Colon (tissue), 2 donors: ENCODE data around the gene MLN.

Source experiments
- FAIRE-seq: peaks from 2 replicates; lab custom pipeline; 2012; peaks lifted over from hg19 to GRCh38; lab: Jason Lieb, UNC
- donor health status: control.
- donor health status: control.

Gene MLN

DNA sequence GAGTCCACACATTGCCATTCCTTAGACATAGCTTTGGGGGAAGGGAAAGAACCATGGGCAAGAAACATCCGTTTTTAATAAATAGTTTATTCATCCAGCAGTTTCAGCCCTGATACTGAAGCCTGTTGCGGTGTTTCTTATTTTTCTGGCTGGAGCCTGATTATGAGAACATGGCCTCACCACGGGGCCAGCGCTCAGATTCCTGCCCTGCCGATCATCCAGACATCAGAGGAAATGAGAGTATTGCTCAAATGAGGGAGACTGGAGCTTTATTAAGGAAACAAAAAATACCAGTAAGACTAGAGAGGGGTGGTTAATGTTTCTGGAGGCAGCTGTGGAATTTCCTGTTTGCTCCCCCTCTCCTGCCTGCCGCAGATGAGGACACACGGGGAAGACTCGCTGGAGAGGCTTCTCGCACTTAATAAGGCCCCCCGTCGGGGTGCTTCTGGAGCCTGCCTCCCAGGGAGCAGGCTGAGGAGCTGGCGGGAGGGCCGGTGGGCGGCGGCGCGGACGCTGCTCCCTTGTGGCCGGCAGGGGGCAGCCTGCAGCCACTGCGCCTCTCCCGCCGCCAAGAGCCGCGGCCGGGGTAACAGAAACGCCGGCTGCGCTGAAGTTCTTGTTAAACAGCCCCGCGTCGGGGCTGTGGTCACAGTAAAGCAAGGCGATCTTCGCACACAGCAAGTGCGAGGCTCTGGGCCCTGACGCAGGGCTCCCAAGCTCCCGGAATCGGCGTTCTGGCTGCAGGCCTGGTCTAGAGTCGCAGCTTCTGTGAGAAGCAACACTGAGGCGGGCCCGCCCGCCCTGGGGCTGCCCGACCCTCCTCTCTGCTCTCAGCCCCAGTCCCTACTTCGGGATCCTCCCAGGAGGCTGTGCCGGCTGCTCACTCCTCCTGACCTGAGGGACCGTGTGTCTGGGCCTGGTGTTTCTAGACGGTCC is 32.4 kb downstream of the MLN start:
- no peak for FAIRE-seq

DNA sequence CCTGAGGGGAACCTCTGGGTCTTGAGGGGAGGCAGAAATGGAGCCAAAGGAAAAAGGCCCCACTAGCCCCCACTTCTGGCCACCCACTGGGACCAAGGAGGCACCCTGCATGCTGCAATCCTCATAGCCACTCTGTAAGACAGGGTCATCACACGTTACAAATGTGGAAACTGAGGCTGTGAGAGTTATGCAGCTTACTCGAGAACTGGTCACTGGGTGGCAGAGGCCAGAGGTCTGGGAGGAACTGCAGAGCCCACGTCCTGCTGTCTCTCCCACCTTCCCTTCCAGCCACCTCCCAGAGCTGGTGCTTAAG is 33.0 kb downstream of the MLN start:
- no peak for FAIRE-seq

DNA sequence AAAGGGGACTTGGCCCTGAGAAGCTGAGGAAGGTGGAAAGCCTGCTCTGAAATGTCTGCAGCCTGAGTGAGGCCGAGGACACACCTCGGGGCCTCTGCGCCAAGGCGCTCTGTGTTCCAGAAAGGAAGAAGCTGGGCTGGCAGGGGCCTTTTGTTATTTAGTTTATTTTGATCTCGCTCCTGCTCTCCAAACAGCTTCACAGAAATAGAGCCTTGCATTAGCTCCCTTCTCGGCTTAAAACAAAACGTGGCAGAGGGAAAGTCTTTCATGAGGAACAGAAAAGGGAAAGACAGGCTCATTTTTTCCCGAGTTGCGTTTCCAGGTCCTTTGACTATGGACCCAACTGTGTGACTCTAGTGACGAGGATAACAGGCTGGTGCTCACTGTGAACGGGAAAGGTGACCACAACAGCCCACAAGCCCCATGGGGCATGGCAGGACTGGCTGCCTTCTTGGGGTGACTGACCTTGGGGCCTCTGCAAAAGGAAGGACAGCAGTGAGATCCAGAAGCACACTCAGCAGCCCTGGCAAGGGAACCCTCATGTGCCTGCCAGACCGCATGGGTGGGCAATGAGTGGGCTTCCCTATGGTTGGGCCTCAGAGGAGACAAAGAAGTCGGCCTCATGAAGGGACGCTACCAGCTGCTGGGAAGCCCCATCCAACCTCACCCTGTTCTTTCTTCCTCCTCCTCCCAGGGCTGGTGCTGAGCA is 33.5 kb downstream of the MLN start:
- no peak for FAIRE-seq

DNA sequence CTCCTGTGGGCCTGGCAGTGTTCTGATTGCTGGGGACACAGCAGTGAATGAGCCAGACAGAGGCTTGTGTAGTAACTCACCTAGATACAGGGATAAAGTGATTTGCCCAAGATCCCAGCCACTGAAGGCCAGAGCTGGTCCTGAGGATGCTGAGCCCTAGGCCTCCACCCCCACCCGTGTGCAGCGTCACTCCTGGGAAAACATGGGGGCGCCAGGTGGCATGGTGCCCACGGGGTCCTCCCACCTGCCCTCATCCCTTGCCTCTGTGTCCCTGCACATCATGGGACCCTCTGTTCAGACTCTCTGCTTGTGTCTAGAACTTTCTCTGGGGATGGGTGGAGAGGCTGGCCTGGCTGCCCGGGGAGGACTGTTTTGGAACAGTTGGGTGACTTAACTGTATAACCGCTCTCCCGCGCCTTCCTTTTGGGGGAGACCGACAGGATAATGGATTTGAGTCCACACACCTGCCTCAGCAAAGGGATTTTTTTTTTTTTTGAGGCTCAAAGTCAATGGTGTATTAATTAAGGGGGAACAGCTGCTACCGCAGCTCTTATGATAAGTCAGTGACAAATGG is 34.5 kb downstream of the MLN start:
- no peak for FAIRE-seq

DNA sequence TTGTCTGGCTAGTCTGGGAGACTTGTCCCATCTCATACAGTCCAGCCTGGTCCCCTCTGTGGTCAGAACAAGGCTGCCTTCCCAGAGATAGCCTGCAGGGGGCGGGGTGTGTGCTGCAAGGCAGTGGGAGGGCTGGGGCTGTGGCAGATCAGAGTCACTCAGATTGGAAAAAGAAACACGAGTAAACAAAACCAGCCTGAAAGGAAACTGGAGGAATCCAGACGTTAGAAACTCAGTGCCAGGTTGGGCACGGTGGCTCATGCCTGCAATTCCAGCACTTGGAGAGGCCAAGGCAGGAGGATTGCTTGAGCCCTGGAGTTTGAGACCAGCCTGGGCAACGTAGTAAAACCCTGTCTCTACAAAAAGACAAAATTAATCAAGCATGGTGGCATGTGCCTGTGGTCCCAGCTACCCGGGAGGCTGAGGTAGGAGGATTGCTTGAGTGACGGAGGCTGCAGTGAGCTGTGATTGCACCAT is 35.1 kb downstream of the MLN start:
- no peak for FAIRE-seq

DNA sequence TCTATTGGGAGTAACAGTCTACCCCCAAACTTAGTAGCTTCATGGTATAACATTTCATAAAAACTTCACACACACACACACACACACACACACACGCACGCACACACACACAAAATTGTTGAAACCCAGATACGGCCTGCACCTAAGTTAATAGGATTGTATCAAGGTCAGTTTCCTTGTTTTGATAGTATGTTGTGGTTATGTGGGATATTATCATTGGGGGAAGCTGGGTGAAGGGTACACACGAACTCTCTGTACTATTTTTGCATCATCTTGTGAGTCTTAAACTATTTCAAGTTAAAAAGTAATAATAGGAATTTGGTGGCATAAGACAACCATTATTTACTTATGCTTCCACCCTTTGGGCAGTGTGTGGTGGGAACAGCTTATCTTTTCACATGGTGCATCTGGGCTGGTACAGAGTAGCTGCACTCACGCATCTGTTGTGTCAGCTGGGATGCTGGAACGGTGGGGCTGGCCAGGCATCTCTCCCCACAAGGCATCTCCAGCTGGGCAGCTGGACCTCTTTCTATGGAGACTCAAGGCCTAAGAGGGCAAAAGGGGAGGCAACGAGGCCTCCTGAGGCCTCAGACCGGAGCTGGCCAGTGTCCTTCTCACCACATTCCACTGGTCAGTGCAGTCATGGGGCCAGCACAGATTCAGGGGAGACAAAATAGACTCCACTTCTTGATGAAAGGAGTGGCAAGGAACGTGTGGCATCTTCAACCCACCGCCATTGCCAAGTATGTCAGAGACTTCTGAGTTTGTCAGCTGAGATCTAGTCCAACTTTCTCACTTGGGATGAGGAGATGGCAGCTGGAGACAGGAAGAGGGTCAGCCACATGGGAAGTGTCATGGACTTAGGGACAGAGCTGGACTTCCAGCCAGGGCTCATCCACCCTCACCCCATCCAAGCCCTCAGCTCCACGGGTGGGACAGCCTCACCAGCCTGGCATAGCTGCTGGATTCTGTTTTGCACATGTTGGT is 36.6 kb downstream of the MLN start:
- FAIRE-seq, result no peak

DNA sequence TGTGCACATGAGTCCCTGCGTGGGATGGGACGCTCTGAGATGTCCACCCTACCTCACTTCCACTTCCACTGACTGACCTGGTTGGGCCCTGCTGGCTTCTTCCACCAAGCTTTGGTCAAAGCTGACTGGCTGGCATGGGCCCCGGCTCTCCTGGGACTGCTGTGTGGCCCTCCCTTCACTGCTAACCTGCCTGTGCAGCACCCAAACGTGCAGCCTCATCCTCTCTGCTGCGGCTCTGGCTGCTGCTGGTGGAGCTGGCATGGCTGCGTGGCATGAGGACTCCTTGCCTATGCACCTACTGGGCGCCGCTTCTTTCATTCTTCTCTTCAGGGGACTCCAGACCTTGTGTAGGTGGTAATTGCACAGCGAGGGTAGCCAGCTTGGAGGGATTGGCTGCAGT is 38.4 kb downstream of the MLN start:
- FAIRE-seq, result no peak

DNA sequence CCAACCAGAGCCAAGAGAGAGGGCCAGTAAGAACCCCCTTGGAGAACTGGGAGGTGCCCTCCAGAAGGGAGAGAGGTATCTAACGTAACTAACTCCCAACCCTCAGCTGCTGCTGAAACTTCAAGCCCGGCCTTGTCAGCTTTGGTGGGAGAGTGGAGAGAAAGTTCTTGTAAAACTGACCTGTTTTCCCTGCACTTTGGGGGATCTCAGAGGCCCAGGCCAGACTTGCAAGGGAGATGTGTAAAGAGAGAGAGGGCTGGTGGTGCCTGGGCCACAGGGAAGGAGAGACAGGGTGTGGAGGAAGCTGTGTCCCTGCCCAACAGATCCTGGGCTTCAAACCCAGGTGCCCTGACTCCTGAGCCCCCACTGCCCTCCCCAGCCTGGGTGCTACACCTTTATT is 39.8 kb downstream of the MLN start:
- FAIRE-seq, result no peak

DNA sequence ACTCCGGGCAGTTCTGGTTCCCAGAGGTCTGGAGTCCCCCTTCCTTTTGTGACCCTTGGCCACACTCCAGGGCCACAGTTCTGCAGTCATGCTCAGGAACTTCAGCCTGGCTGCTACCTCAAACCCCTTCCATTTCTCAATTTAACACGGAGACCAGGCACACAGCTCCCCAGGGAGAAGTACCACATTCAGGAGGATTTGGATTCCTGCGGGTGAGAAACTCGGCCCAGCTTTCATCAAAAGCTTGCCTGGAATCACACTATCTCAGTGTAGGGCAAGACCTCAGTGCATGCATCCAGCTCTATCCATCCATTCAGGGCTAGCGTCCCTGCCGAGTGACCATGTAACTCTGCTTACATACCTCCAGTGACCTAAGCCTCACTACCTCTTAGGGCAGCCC is 40.3 kb downstream of the MLN start:
- no peak for FAIRE-seq

DNA sequence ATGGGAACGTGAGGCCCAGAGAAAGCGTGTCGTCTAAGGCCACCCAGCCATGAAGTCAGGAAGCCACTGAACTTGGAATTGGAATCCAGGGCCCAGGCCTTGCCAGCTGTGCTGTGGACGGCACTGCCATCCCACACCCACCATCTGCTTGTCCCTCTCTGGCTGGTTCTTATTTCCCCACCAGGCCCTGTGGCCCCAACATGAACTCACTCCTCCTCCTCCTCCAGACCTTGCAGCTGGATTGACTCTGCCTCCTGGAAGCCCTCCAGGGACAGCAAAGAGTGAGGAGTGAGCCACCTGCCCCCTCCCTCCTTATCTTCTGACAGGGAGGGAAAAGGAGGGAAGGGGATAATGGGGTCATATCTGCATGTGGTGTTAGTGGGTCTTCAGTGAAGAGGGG is 41.1 kb downstream of the MLN start:
- FAIRE-seq, result no peak

DNA sequence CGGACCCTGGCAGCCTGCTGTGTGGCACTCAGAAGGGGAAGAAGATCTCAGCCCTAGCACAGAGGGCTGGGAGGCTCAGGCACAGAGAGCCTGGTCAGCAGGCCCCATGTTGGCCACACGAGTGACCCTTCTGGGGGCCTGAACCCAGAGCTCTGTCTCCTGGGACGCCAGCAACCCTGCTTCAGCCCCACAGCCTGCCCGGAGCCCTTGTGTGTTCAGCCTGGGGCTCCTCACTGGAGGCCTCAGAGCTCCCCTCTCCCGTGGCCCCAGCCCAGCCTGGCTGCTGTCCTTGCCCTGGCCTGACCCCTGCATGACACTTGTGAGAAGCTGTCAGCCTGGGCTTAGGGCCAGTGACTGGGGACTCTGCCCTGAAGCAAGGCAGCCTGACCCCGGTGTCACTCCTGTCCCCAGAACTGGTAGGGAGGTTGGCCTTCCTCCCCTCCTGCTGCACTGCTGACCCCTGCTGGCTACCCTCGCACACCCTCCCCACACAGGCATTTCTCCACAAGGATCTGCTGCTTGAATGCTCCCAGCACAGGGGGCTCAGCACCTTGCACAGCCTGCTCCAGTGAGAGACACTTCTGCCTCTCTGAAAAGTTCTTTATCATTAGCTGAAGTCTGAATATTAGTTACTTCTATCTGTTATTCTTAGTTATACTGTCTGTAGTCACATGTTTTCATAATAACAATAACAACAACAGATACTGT is 41.7 kb downstream of the MLN start:
- FAIRE-seq, result no peak

DNA sequence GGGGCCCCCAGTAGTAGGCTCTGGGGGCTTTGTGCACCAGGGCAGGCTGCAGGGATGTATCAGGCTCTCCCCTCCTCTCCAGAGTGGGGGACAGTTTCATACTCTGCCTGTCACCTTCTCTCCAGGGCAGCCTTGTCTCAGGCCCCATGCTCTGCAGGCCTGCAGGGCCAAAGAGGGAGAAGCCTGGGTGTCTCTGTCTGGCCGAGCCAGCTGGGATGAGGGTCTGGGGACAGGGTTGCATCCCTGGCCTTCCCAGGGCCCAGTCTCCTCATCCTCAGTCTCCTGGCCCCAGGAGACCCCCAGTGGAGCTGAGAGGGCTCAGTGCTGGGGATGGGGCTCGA is 42.3 kb downstream of the MLN start:
- FAIRE-seq, result no peak

DNA sequence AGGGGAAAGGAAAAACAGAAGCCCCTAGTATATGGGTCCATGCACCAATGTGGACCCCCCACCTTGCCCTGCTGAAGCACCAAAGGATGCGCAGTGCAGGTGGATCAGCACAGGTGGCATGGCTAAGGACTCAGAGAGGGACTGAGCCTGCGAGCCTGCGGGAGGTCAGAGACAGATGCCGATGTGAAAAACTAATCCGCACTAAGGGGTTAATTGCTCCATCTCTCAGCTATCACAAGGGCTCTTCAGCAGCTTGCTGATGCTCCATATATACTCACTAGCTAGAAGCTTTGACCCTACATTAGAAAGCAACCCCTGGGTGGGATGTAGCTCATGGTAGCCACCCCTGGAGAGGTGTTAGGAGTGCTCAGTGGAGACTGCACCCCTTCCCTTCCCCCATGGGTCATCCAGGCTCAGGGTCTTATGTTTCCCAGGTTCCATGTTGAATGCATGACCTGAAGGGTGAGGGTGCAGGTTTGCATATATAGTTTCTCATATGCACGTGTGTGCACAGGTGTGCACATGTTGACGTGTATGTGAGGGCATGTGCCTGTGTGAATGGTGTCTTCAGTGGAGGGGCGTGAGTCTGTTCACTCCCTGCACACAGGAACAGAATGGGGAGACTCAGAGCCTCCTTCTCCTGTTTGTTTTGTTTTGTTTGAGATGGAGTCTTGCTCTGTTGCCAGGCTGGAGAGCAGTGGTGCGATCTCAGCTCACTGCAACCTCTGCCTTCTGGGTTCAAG is 43.7 kb downstream of the MLN start:
- no peak for FAIRE-seq

DNA sequence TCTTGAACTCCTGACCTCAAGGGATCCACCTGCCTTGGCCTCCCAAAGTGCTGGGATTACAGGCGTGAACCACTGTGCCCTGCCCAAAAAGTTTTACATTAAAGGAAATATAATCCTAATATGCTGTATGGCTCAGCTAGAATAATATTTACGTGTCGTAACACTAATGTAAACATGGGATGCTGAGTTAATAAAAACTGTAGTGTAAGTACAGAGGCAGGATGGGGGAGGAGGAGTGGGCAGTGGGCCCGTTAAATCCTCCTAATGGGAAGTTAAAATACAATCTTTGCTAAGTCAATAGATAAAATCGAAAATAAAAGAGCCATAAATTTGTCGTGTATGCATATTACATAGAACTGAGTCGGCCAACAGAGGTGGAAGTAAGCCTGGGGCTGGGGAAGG is 45.0 kb downstream of the MLN start:
- FAIRE-seq, result no peak

DNA sequence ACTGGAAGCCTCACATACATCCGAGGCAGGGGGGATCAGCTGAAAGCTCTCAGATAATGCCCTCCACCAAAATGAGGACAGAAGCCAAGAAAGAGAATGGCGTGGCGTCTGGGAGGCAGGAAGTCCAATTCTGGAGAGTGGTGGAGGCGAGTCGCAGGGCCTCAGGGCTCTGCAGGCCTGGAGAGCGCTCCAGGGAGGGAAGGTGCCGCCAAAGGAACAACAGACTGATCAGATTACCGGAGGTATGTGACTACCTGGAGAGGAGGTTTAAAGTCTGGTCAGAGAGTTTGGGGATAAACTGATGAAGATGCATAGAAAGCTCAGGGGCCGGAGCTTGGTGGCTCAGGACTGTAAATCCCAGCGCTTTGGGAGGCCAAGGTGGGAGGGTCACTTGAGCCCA is 45.9 kb downstream of the MLN start:
- FAIRE-seq, result no peak

DNA sequence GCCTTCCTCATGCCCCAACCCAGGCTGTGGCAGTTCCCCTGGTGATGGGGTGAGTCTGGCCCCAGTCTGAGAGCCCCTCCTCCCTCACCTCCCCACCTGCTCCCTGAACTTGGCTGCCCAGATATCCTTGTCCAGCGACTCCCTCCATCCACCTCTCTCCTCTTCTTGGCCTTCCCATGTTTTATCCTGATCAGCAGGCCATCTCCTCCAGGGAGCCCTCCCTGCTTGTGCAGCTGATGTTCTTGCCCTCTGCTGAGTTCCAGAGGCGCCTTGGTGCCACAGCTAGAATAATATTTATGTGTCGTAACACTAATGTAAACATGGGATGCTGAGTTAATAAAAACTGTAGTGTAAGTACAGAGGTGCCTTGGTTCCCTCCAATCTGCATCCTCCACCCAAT is 46.7 kb downstream of the MLN start:
- FAIRE-seq, result no peak

DNA sequence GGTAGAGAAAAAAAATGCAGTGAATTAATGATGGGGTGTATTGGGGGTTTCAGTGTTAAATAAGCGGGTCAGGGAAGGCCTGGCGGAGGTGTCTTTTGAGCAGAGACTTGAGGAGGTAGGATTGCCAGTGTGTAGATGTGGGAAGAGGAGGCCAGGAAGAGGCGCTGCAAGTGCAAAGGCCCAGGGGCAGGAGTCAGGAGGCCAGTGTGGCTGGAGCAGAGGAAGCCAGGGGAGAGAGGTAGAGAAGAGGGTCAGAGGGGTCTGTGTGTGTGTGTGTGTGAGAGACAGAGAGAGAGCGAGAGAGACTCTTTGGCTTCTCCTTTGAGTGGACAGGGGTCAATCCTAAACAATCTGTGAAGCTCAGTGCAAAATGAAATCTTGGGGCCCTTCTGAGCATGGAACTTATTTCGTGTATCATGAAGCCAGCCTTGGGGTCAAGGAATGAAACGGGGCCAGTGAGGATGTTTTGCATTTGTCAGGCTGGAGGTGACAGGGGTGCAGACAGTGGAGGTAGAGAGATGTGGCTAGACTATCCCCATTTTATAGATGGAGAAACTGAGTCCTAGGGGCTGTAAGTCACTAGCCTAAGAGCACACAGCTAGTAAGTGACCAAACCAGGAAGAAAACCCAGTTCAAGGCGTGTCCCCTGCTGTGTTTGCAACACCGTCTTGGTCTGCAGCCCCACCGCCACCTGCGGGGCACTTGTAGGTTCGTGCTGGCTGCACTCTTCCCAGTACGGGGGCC is 47.4 kb downstream of the MLN start:
- FAIRE-seq, result no peak

DNA sequence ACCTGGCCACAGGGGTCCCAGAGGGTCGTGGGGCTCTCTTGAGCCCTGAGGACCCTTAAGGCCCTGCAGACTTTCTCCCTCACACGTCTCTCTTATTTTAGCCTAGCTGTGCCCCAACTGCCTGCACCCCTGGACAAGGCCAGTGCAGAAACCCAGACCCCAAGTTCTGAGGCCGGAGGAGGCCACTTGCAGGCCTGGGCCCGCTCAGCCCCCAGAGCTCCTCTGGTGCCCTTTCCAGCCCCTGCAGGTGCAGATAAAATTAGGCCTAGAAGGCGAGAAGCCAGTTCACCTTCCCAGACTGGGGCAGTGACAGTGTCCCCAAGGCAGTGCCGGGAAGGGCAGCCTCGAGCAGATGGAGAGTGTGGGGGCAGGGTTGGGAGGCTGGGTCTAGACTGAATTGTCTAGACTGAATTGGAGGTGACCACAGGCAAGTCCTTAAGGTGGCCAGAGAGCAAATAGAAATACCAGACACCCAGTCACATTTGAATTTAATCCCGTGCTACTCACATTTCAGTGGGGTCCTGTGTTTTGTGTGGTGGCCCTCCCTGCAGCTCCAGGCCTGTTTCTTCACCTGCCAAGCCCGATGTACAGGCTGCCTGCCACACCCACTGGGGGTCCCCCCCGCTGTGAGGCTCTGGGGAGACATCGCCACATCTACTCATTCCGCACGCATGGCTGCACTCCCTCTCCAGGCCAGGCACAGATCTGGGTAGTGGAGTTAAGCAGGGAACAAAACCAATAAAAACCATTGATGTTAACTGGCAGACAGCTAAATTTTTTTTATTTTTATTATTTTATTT is 48.5 kb downstream of the MLN start:
- FAIRE-seq, result no peak

DNA sequence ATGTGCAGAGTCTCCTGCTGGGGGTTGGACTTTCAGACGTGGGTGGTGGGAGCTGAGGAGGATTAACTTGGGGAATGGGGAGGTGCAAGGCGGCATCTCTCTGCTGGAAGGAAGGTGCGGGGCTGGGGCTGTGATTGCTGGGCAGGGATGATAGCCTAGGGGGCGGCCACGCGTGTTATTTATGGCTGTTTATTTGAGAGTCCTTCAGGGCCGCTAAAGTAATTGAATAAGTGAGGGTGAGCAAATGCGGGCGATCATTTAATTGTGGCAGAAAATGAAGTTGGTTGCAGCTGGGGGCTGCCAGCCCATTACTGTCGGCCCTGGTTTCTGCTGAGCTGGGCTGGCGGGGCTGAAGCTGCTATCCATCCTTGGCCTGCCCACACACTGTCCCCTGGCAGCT is 49.6 kb downstream of the MLN start:
- no peak for FAIRE-seq
